ENCODE data around the gene RPL15. TPM values are rescaled to one million over a fixed set of nuclear protein-coding genes. Genes with fewer than 3 reads are reported as not detected.

RPL15 gene
- total and polyA plus RNA-seq, 7 donors, result 1,021 to 2,855 (median 1,350) TPM

- ATAC-seq (peak; percentile 72 to 81 (median 75)), DNase-seq (no peak)
- H3K4me3 ChIP-seq, result no peak overlapping the region
- H3K27ac ChIP-seq, result peak overlapping the region; percentile 73
- intact Hi-C loops (cut with DNase I), result no loop called here
- TF ChIP-seq, protein P1, sequence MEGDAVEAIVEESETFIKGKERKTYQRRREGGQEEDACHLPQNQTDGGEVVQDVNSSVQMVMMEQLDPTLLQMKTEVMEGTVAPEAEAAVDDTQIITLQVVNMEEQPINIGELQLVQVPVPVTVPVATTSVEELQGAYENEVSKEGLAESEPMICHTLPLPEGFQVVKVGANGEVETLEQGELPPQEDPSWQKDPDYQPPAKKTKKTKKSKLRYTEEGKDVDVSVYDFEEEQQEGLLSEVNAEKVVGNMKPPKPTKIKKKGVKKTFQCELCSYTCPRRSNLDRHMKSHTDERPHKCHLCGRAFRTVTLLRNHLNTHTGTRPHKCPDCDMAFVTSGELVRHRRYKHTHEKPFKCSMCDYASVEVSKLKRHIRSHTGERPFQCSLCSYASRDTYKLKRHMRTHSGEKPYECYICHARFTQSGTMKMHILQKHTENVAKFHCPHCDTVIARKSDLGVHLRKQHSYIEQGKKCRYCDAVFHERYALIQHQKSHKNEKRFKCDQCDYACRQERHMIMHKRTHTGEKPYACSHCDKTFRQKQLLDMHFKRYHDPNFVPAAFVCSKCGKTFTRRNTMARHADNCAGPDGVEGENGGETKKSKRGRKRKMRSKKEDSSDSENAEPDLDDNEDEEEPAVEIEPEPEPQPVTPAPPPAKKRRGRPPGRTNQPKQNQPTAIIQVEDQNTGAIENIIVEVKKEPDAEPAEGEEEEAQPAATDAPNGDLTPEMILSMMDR (IDR thresholded peaks at IDR 0.05), result no peak
- no peaks in the 10 kb centered on the region for H3K9me3 ChIP-seq
- H3K36me3 ChIP-seq (ENCODE audit: insufficient read depth in 1 of 2, low read depth in 1 of 2), result peaks cover 3 to 72% of the 10 kb centered on the region in 2 donors
- H3K27me3 ChIP-seq (ENCODE audit: insufficient read depth in 3 of 3, low read length in 2 of 3), result no peaks in the 10 kb centered on the region
- WGBS, 3 donors, result 92 to 100% (median 95%) methylated on average over 1 of the region's 1 CpG
- peaks cover 61% of the 10 kb centered on the region for H3K4me1 ChIP-seq
Observed at GRCh38 chr3:23961066-23961465, 44.1 kb downstream of the RPL15 start.

GRCh38 chr3:23961913-23962312 is 45.0 kb downstream of the RPL15 start:
- Histone ChIP-seq H3K4me1 (peaks cover 61% of the 10 kb centered on the region), H3K27me3 (ENCODE audit: insufficient read depth in 3 of 3, low read length in 2 of 3) (no peaks in the 10 kb centered on the region), H3K4me3 (no peak overlapping the region), H3K36me3 (ENCODE audit: insufficient read depth in 1 of 2, low read depth in 1 of 2) (peaks cover 3 to 72% of the 10 kb centered on the region in 2 donors), H3K9me3 (no peaks in the 10 kb centered on the region), H3K27ac (peak overlapping the region; percentile 73)
- intact Hi-C loops (cut with DNase I), result no loop called here
- TF ChIP-seq, protein P1 (IDR thresholded peaks at IDR 0.05), result no peak
- 63 to 87% (median 79%) methylated on average over 5 of the region's 5 CpGs for WGBS, 3 donors
- DNase-seq (no peak), ATAC-seq (peak in 2 of 4 donors; percentile 36 to 53)

GRCh38 chr3:23964537-23965235 is 47.8 kb downstream of the RPL15 start:
- ATAC-seq (no peak), DNase-seq (no peak)
- Histone ChIP-seq H3K4me3 (no peak overlapping the region), H3K9me3 (no peaks in the 10 kb centered on the region), H3K27me3 (ENCODE audit: insufficient read depth in 3 of 3, low read length in 2 of 3) (no peaks in the 10 kb centered on the region), H3K4me1 (peaks cover 68% of the 10 kb centered on the region), H3K36me3 (ENCODE audit: insufficient read depth in 1 of 2, low read depth in 1 of 2) (peaks cover 3 to 93% of the 10 kb centered on the region in 2 donors), H3K27ac (peak overlapping the region; percentile 73)
- 62 to 81% (median 62%) methylated on average over 3 of the region's 3 CpGs for WGBS, 3 donors
- TF ChIP-seq, protein P1 (IDR thresholded peaks at IDR 0.05), result no peak
- intact Hi-C loops (cut with DNase I), result no loop called here

DNA sequence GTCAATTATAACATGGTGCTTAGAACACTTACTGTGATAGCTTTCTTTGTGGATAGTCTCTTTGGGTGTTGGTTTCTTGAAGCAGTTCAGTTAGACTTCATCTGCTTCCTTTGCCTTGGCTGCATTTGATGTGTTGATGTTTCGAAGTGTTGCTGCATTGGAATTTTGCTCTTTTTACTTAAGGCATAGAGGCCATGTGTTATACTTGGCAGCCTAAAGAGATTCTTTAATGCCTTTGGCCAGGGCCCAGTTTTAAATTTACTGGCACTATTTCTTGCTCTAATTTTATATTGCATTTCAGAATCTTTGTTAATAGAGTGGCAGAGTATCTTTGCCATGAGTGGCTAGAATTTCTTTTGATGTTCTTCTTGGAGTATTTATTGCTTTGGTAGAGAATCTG is 49.4 kb downstream of the RPL15 start:
- 65 to 83% (median 75%) methylated on average over 1 of the region's 1 CpG for WGBS, 3 donors

More for the DNA sequence above, 49.4 kb downstream of the RPL15 start:
- peaks cover 66% of the 10 kb centered on the region for H3K4me1 ChIP-seq
- ATAC-seq (no peak), DNase-seq (no peak)
- H3K9me3 ChIP-seq, result no peaks in the 10 kb centered on the region
- no peak overlapping the region for H3K4me3 ChIP-seq
- H3K36me3 ChIP-seq (ENCODE audit: insufficient read depth in 1 of 2, low read depth in 1 of 2), result peaks cover 3 to 94% of the 10 kb centered on the region in 2 donors
- TF ChIP-seq, protein P1 (IDR thresholded peaks at IDR 0.05), result no peak
- intact Hi-C loops (cut with DNase I), result no loop called here
- H3K27ac ChIP-seq, result peak overlapping the region; percentile 73
- no peaks in the 10 kb centered on the region for H3K27me3 ChIP-seq (ENCODE audit: insufficient read depth in 3 of 3, low read length in 2 of 3)

All from psoas muscle (tissue), 8 donors.